OCI-LY7 (cell line): ENCODE results near the gene HTT.

ENCODE experiments used
- EZH2phosphoT487 ChIP-seq: fragments of 200-600 bp; sonication (generic); IDR thresholded peaks from 2 replicates; pipeline ENCODE4 v1.6.1; 2018; ENCODE audit warnings: low read depth, borderline replicate concordance, mild to moderate bottlenecking, mixed run types, antibody characterized with exemption, low read length, moderate library complexity, mixed read lengths
- TF ChIP-seq, protein P1 (sequence below): fragments of 200-600 bp; sonication (generic); conservative IDR thresholded peaks from 2 replicates; pipeline ENCODE4 v1.5.1; 2014; ENCODE audit warnings: mild to moderate bottlenecking, antibody characterized with exemption, low read length, moderate library complexity, mixed read lengths

GRCh38 chr4:3054169-3054759, 20.2 kb upstream of the HTT start:
- TF ChIP-seq, protein P1, sequence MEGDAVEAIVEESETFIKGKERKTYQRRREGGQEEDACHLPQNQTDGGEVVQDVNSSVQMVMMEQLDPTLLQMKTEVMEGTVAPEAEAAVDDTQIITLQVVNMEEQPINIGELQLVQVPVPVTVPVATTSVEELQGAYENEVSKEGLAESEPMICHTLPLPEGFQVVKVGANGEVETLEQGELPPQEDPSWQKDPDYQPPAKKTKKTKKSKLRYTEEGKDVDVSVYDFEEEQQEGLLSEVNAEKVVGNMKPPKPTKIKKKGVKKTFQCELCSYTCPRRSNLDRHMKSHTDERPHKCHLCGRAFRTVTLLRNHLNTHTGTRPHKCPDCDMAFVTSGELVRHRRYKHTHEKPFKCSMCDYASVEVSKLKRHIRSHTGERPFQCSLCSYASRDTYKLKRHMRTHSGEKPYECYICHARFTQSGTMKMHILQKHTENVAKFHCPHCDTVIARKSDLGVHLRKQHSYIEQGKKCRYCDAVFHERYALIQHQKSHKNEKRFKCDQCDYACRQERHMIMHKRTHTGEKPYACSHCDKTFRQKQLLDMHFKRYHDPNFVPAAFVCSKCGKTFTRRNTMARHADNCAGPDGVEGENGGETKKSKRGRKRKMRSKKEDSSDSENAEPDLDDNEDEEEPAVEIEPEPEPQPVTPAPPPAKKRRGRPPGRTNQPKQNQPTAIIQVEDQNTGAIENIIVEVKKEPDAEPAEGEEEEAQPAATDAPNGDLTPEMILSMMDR: no peak
- no peak for TF ChIP-seq EZH2phosphoT487
